ENCODE results near the gene CTDSPL2. TPM values are rescaled to one million over a fixed set of nuclear protein-coding genes. Genes with fewer than 3 reads are reported as not detected.
A peak's percentile ranks its signal among the peaks of the same experiment; 100 is the strongest.
"Not testable (repeated sequence)": the region's sequence is repeated elsewhere in the genome, so short reads cannot be mapped to it uniquely, and the experiment has no call there.

Gene CTDSPL2
- total RNA-seq, 1 donor from 2014 or later, result 57.9 TPM

DNA sequence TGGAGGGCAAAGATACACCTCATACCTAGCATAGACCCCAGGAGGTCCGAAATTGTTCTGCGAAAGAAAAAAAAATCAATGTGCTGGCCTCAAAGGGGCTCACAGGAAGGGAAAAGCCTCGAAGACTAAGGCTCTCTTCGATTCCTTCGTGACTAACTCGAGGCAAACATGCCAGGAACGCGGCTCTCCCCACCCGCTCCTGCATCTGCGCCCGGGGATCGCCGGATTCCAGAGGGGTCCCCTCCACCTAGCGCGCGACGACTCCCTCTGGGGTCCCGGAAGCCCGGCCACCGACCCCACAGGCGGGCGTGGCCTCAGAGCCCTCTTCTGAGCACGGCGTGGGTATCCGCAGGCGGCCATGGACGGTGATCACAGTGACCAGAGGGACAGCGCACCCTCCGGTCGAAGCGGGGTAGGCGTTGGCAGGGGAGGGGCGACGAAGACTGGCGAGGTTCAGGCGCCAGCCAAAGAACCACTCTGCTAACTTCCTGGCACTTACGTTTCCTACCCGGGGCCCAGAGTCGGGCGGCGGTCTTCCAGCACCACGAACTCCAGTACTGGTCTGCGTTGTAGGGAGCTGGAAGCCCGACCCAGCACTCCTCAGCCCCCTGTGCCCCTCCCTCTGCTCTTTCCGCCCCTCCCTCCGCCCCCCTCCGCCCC is 109.0 kb downstream of the CTDSPL2 start:
- peaks cover 17% of the 10 kb centered on the region for H3K4me1 Mint-ChIP-seq (ENCODE audit: unreplicated experiment)
- peak overlapping the region; percentile 95 for H3K27ac Mint-ChIP-seq
- TF ChIP-seq, protein P1, sequence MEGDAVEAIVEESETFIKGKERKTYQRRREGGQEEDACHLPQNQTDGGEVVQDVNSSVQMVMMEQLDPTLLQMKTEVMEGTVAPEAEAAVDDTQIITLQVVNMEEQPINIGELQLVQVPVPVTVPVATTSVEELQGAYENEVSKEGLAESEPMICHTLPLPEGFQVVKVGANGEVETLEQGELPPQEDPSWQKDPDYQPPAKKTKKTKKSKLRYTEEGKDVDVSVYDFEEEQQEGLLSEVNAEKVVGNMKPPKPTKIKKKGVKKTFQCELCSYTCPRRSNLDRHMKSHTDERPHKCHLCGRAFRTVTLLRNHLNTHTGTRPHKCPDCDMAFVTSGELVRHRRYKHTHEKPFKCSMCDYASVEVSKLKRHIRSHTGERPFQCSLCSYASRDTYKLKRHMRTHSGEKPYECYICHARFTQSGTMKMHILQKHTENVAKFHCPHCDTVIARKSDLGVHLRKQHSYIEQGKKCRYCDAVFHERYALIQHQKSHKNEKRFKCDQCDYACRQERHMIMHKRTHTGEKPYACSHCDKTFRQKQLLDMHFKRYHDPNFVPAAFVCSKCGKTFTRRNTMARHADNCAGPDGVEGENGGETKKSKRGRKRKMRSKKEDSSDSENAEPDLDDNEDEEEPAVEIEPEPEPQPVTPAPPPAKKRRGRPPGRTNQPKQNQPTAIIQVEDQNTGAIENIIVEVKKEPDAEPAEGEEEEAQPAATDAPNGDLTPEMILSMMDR (conservative IDR thresholded peaks at IDR 0.05), result peak; percentile 58
- peak overlapping the region; percentile 91 for H3K4me3 Mint-ChIP-seq
- H3K9me3 Mint-ChIP-seq, result no peaks in the 10 kb centered on the region
- H3K27me3 Mint-ChIP-seq, result no peaks in the 10 kb centered on the region
- H3K36me3 Mint-ChIP-seq, result peaks cover 12% of the 10 kb centered on the region
- peak; percentile 85 for DNase-seq (ENCODE audit: extremely low spot score, unreplicated experiment)

DNA sequence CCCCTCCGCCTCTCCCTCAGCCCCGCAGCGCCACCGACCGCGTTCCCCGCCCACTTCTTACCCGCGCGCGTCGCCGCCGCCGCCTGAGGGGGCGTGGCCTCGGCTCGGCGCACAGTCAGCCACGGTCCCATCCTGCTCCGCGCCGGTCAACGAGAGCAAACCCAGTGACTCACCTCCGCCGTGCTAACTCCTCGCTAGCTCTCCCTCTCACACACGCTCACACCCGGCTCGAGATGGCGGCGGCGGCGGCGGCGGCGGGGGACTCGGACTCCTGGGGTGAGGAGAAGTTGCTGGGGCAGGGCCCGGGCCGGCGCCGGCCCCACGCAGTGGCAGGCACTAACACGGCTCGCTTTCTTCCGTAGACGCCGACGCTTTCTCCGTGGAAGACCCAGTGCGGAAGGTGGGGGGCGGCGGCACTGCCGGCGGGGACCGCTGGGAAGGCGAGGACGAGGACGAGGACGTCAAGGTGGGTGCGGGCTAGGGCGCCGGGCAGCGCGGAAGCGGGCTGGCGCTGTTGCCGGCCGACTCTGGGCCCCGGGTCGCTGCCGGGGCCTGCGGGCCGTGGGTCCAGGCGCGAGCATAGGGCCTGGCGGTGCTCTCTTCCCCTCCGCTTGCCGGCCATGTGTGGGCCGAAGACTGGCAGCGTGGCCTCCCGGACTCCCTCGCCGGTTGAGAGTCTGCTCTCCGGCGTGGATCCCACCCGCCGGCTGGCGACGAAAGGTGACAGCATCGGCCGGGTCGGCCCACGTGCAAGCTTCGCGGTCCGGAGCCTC is 109.7 kb downstream of the CTDSPL2 start, which contains the start of gene EIF3J:
Gene EIF3J, plus strand, starts transcription at position 186 of the 773 bp plus-strand sequence. Its CDS starts 48 bp downstream, at position 234.
- Mint-ChIP-seq H3K4me1 (ENCODE audit: unreplicated experiment) (peaks cover 23% of the 10 kb centered on the region), H3K27me3 (no peaks in the 10 kb centered on the region), H3K9me3 (no peaks in the 10 kb centered on the region), H3K36me3 (peaks cover 17% of the 10 kb centered on the region), H3K27ac (peak within 1 kb of the TSS; percentile 95), H3K4me3 (peak within 1 kb of the TSS; percentile 91)
- DNase-seq (ENCODE audit: extremely low spot score, unreplicated experiment), result peak; percentile 94
- TF ChIP-seq, protein P1 (conservative IDR thresholded peaks at IDR 0.05), result no peak

DNA sequence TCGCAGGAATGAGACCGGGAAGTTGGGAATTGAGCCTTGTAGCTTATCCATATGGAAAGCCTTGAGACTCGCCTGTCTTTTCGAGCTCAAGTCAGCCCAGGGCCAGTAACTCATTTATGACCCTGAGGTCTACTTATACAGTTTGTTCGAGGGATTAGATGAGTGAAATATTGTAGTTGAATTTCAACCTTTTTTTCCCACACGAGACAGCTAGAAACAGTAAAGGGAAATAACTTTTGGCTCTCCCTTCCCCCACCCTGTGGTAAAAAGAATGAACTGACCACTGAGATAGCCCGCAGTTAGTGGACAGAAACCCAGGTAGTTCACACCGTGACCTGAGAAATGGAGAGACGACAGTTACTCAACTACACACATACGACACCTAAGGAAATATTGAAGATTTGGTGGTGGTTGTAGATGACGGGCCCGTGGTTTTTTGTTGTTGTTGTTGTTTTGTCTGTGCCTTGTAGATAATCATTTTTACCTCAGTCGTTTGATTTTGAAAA is 110.4 kb downstream of the CTDSPL2 start:
- no peaks in the 10 kb centered on the region for H3K9me3 Mint-ChIP-seq
- TF ChIP-seq, protein P1 (conservative IDR thresholded peaks at IDR 0.05), result peak; percentile 45
- H3K4me3 Mint-ChIP-seq, result peak overlapping the region; percentile 91
- H3K4me1 Mint-ChIP-seq (ENCODE audit: unreplicated experiment), result peaks cover 29% of the 10 kb centered on the region
- no peak for DNase-seq (ENCODE audit: extremely low spot score, unreplicated experiment)
- no peaks in the 10 kb centered on the region for H3K27me3 Mint-ChIP-seq
- peaks cover 21% of the 10 kb centered on the region for H3K36me3 Mint-ChIP-seq
- peak overlapping the region; percentile 95 for H3K27ac Mint-ChIP-seq

DNA sequence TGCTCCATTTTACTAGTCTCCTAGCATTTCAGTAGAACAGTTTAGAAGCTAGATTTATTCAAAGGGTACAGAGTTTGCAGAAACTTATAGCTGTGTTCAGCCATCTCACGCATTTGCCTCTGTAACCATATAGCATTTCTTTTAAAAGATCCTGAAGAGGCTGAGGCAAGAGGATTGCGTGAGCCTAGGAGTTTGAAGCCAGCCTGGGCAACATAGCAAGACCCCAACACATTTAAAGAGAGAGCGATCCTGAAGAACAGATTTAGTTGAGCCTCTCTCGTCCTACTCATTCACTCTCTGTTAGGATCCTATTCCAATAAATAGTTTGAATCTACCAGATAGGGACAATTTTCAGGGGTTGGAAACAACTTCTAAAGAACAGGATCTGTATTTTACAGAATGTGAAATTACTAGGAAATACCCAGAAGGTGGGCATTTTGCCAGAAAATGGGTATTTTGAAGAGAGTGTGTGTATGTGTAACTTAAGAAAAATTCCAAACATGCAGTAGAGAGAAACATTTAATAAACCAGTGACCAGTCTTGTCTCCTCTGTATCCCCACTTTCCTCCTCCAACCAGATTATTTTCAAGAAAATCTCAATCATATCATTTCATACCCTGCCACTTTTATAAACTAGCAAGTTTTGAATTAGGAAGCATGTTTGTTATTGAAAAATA is 114.0 kb downstream of the CTDSPL2 start:
- peak overlapping the region; percentile 37 for H3K27ac Mint-ChIP-seq
- peak overlapping the region; percentile 18 for H3K4me3 Mint-ChIP-seq
- H3K9me3 Mint-ChIP-seq, result no peaks in the 10 kb centered on the region
- H3K27me3 Mint-ChIP-seq, result no peaks in the 10 kb centered on the region
- TF ChIP-seq, protein P1 (conservative IDR thresholded peaks at IDR 0.05), result no peak
- H3K36me3 Mint-ChIP-seq, result peaks cover 26% of the 10 kb centered on the region
- peaks cover 30% of the 10 kb centered on the region for H3K4me1 Mint-ChIP-seq (ENCODE audit: unreplicated experiment)
- no peak for DNase-seq (ENCODE audit: extremely low spot score, unreplicated experiment)

DNA sequence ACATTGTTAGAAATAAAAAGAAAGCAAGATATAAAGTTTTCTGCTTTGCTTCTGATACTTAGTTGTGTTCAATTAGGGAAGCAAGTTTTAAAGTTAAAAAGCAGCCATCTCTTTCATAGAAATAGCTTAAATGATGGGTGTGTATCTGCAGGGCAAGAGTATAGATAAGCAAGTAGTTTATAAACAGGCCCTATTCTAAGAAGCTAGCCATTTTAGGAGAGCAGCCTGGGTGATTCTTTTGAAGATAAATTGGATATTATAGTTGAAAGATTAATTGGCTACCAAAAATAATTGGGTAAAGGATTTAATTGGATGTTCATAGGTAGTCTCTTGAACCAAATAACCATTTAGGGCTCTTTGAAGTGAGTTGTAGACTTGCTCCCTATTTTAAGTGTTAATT is 115.2 kb downstream of the CTDSPL2 start:
- H3K27me3 Mint-ChIP-seq, result no peaks in the 10 kb centered on the region
- H3K27ac Mint-ChIP-seq, result no peak overlapping the region
- no peak for DNase-seq (ENCODE audit: extremely low spot score, unreplicated experiment)
- TF ChIP-seq, protein P1 (conservative IDR thresholded peaks at IDR 0.05), result no peak
- peaks cover 26% of the 10 kb centered on the region for H3K36me3 Mint-ChIP-seq
- H3K4me1 Mint-ChIP-seq (ENCODE audit: unreplicated experiment), result peaks cover 30% of the 10 kb centered on the region
- H3K9me3 Mint-ChIP-seq, result no peaks in the 10 kb centered on the region
- no peak overlapping the region for H3K4me3 Mint-ChIP-seq

DNA sequence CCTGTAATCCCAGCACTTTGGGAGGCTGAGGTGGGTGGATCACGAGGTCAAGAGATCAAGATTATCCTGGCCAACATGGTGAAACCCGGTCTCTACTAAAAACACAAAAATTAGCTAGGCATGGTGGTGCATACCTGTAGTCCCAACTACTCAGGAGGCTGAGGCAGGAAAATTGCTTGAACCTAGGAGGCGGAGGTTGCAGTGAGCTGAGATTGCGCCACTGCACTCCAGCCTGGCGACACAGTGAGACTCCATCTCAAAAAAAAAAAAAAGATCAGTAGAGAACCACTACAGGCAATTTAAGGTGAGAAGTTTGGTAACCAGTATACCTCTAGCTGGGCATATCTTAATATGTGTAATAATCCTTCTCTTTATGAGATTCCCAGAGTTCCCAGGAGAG is 117.3 kb downstream of the CTDSPL2 start:
- DNase-seq (ENCODE audit: extremely low spot score, unreplicated experiment); H3K9me3 Mint-ChIP-seq; H3K4me3 Mint-ChIP-seq; H3K27ac Mint-ChIP-seq; H3K27me3 Mint-ChIP-seq: not testable (repeated sequence)
- Mint-ChIP-seq H3K36me3 (peaks cover 22% of the 10 kb centered on the region), H3K4me1 (ENCODE audit: unreplicated experiment) (peaks cover 21% of the 10 kb centered on the region)
